Left renal pelvis (tissue), 4 donors: ENCODE data around the gene MYOT. TPM values are rescaled to one million over a fixed set of nuclear protein-coding genes. Genes with fewer than 3 reads are reported as not detected.
"Not testable (repeated sequence)": the region's sequence is repeated elsewhere in the genome, so short reads cannot be mapped to it uniquely, and the experiment has no call there.

Experiments
- DNase-seq, 4 donors: peaks; one replicate each; pipeline ENCODE4 v3.0.0-alpha.2; 2013; ENCODE audit warnings: low read depth in 4 of 4, low spot score in 3 of 4
- polyA plus RNA-seq, 4 donors: library from polyadenylated mRNA; unstranded; fragments of 120-200 nt; gene quantifications; one replicate each; pipeline ENCODE4 v1.2.1, GENCODE V29; 2013; ENCODE audit not compliant: insufficient read length in 4 of 4

MYOT gene
- polyA plus RNA-seq, 4 donors, result 1.3 to 2.2 (median 1.4) TPM

DNA sequence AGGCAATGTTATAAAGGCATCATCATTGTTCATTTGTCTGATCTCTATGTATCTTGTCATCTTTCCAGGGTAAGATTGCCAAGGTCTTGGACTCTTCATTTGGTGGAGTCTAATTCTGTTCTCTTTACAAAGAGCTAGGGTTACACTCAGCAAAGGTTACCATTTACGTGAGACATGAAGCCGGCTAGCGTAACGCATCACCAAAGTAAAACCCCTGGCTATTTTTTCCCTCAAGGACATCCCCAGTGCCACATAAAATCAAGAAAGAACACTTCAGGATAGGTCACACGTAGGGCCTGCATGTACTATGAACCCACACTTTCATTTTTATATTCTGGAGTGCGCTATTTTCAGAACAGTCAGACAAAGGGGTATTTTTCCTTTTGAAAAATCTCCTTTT is 20.0 kb upstream of the MYOT start:
- DNase-seq, result no peak

DNA sequence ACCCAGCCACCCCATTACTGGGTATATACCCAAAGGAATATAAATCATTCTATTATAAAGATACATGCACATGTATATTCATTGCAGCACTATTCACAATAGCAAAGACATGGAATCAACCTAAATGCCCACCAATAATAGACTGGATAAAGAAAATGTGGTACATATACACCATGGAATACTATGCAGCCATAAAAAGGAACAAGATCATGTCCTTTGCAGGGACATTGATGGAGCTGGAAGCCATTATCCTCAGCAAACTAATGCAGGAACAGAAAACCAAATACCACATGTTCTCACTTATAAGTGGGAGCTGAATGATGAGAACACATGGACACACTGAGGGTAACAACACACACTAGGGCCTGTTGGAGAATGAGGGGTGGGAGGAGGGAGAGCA is 14.5 kb upstream of the MYOT start:
- not testable (repeated sequence) for DNase-seq

DNA sequence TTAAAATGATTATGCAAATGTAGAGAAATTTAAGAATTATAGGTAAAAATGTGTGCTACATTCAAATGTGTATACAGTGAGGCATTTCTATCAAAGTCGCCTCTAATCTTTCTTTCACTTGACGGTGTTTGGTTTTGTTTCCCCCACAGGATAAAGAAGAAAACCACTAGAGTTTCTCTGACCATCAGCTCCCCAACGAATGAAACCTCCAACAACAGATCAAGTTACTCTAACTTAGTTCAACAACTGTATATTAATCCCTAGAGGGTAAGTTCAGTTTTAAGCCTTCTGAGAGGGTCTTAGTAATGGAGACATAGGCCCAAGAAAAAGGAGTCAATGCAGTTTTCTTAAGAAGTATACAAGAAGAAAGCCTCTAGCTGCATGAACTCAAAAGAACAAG is 11.5 kb upstream of the MYOT start:
- no peak for DNase-seq

DNA sequence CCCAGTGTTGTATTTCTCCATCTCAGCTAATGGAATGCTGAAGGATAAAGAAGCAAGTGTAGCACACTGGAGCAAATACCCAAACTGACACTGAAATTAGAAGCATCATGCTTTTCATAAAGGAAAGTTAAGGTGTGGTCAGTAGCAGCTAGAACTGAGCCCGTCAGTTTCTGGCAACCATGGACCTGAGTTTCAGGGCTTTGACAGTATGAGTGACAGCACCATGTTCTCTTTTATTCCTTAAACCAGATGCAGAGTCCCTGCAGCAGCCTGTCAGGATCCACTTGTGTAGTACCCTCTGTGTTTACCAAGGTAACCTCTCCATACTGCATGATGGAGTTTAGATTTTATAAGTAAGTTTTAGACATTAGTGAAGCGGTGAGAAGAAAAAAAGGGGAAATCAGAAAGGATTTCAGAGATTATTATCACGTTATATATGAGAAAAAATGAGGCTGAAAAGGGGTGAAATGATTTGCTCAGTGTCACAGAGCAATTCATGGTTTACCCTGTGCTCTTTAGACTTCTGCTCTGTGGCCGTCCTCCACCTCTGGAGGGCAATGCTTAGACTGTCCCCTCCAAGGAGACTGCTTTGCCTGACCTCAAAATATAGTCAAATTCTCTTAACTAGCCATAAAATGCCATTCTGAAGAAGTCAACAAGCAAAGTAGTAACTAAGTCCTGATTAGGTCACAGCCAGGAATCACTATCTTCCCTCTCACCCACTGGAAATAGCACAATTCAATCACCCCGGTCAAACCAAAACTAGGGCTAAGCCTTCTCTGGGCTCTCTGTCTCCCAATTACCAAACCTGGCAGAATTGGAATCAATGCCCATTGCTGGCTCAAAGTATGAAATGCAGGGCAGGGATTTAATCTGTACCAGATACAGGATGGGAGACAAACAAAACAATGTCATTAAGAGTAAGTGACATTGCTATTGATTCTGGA is 10.5 kb upstream of the MYOT start:
- no peak for DNase-seq

DNA sequence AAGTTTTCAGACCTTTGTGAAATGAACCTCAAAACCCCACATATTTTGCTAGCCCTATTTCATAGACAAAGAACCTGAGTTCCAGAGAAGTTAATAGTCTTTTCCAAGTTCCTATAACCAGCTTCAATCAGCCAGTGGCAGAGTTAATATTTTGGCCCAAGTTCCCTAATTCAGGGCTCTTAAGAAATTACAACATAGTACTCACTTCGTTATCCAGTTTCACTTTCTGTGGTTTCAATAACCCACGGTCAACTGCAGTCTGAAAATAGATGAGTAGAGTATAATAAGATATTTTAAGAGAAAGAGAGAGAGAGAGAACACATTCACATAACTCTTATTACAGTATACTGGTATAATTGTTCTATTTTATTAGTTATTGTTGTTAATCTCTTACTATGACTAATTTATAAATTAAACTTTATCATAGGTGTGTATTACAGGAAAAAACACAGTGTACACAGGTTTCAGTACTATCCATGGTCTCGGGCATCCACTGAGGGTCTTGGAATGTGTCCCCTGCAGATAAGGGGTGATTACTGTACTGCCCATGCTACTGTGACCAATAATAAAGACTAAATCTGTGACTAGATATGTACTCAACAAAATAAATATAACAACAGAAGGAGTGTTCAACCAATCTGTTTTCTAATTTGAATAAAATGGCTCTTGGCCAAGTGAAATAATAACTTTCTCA is 9.3 kb upstream of the MYOT start:
- no peak for DNase-seq

DNA sequence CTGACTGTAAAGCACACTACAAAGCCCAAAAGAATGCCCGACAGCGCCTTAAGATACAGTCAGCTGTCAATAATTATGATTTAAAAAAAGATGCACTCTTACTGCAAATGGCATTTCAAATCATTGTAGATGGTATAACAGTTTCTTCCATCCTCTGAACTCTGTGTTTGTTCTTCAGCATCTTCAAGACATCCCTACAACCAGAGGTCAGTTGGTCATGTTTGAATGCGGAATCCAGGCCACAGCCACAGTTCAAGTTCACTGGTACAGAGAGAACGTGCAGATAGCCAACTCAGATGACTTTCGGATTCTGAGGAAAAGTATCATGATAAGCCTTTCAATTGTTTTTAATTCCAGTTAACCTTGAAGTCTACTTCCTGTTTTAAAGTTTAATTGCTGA is 8.7 kb upstream of the MYOT start:
- DNase-seq, result no peak

DNA sequence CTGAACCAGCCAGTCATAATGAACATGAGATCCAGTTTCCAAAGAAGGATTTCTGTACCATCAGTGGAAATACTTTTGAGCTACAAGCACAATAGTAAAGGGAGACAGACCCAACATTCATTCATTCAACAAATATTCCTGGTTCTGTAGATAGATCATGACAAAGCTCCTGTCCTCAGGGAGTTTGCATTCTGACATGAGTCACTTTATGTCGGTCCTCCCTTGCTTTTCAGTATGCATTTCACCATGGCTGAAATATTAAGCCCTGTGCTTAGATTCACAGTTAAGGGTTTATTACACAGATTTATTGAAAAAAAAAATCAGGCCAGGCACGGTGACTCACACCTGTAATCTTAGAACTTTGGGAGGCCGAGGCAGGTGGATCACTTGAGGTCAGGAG is 5.4 kb upstream of the MYOT start:
- DNase-seq, result no peak

DNA sequence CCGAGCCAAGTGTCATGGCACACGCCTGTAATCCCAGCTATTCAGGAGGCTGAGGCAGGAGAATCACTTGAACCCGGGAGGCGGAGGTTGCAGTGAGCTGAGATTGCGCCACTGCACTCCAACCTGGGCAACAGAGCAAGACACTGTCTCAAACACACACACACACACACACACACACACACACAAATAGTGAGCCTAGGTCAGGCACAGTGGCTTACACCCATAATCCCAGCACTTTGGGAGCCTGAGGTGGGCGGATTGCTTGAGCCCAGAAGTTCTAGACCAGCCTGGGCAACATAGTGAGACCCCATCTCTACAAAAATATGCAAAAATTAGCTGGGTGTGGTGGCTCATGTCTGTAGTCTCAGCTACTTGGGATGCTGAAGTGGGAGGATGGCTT is 4.0 kb upstream of the MYOT start:
- DNase-seq, result not testable (repeated sequence)

DNA sequence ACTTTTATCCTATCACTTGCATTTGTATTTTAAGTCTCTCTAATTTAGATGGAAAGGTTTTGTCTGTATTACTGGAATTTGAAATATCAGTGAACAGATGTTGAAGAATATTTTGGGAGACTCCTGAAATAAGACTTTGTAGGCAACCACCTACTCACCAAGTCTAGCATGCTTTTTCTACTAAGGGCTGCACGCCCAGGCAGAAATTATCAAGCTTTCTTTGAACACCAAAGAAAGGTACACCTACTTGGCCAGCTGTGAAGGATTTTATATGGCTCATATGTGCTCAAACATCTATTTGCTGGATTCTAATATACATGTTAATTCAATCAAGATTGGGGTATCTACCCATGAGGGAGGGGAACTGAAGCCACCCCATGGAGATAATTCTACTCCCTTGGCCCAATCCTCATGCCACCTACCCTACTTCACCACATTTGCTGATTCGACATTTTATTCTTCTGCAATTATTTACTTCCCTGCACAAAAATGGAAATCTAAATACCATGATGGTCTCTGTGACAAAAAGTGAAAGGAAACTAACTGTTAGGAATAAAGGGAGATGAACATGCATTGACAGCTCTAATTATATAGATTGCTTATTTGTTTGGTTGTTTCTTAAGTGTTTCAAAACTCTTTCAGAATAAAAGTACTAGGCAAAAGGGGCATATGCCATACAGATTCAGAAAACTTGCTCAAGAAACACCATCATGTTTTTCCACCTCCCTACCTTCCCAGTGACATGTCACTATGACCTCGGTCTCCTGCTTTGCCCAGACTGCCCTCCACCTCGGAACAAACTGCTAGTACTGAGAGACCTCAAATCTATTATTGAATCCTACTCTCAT is 895 bp upstream of the MYOT start:
- DNase-seq, result no peak

DNA sequence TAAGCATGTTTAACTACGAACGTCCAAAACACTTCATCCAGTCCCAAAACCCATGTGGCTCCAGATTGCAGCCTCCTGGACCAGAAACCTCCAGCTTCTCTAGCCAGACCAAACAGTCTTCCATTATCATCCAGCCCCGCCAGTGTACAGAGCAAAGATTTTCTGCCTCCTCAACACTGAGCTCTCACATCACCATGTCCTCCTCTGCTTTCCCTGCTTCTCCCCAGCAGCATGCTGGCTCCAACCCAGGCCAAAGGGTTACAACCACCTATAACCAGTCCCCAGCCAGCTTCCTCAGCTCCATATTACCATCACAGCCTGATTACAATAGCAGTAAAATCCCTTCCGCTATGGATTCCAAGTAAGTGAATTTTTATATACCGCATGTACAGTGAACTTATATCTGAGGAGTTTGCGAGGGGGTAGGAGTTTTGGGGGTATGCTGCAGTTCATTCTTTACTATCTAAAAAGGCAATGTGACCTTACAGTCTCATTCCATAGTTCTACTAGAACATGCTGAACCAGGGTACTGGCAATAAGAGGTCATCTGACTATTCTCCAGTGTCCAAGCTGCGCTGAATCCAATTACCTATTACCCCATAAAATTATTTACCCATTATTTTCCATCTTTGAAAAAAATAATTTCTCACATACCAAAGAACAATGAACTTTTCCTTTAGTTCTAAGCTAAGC is 3.1 kb downstream of the MYOT start:
- DNase-seq, result no peak

DNA sequence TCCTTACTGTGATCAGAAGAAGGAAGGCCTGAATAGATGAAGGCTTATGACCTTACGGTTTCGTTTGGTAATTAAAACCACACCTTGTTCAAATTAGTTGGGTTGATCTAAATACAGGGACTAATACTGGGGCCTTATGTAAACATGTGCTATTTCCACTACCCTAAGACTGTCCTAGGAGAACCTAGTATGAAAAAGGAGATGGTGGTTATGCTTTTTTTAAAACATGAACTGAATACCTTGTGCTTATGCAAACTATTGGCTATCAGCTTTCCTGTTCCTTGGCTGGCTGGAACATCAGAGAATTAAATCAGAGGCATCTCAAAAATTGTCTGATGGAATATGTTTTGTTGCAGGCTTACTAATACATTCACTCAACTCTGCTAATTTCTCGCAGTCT is 3.9 kb downstream of the MYOT start:
- DNase-seq, result no peak

DNA sequence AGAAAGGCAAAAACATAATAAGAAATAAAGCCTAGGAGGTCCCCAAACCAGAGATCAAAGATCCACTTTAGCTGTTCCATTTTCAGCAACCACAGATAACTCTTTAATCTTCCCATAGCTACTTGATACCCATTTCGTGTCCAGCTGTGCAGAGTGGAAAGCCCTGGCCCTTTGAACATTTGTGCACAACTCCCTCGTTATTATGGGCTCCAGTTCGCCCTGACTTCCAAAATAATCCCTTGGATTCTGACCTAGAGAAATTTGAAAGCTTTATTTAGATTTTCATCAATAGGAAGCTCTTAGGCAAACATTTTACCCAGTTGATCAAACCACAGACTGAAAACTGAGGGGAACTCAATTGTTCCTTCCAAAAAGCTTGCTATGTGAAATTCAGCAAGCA is 4.8 kb downstream of the MYOT start:
- no peak for DNase-seq

DNA sequence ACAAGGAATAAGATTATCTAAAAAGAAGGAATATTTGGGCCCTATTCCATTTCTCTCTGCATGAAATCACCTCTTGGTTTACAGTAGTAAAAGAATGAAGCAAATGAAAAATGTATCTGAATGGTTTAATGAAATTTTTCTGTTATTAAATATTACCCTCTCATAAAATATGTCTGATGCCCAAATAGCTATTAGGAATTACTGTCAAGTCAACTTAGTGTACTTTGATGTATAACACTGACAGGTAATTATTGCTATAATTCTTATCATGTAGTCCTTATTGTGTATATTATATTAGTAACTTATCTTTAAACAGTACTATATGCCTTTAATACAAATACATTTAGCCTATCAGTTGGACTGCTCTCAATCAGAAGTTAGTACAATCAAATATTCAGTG is 8.4 kb downstream of the MYOT start:
- DNase-seq, result no peak

DNA sequence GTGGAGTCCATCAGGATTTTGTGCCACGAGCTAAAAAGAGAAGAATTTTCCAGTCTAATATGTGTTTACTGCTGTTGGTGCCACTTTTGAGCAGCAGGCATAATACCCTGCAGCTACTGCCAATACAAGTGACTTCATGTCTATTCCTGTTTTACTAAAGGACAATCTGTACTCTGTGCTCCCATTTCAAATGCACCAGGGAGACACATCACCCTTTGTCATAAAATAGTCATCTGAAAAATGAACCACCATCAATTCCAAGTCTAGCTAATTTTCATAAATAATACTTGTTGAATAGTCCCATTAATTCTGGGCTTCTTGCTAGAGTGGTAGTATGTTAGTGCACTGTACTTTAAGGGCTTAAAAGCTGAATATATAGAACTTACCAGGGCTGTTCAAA is 12.7 kb downstream of the MYOT start:
- DNase-seq, result no peak

DNA sequence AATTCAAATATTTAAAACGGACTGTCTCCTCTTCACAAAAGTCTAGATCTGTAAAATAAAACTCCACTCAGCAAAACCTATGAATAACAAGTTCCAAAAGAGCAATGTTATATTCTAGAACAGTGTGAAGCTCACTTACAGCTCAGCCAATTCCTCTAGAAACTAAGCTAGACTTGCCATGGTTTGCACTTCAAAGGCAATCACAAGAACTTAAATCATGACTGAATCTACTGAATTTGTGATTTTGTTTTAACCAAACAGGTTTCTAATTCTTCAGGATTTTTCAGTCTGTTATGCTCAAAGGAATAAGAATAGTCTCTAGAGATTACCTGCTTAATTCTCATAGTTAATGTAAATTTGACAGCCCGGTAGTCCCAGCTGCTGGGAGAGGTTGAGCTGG is 20.2 kb downstream of the MYOT start:
- no peak for DNase-seq

DNA sequence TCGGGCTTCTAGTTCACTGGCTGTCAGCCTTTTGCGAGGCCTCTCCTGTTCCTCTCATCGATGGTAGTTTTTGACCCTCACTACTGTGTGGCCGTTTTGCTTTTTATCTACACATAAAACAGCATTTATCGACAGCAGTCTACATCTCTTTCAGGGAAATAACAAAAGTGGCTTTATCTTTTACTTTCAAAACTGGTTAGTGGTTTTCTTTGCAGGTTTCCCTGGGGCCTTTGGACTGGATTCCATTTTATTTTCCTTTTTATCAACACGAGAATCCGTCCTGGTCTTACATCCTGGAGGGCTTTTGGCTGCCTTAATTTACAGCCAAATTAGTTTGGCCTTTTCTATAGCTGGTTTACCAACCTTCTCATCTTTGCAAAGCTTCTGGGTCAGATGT is 20.8 kb downstream of the MYOT start:
- DNase-seq, result no peak

DNA sequence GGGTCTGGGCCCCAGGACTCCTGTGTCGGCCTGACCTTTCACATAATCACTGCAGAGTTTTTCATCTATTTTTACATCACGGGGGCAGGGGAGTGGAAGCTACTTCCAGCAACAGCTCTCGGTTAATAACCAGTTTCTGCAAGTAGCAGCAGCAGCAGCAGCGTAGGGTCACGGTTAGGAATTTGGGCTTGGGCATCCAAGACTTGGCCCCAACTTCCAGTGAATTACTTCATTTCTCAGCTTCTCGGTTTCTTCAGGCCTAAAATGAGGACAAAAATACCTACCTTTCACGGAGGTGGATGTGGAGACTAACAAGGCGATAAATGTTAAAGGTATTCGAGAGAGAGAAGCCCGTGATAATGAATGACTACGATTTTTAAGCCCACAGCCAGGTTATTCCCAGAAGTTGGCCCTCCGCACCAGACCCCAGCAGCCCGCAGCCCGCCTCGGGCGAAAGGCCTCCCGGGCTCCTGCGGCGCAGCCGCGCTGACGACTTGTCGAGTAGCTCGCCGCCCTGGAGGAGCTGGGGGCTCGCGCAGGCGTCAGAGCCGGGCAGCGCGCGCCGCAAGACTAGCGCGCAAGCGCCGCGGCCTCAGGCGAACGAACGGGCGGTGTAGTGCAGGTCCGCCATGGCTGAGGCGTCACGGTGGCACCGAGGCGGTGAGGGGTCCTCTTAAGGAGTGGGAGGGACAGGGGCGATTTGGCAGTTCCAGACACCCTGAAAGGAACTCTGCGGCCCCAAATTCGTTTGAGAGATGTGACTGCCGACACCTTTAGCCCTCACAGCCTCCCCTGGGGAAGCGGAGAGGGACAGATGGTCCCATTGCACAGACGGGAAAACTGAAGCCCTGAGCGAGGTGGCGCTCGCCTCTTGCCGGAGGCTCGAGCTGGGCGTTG is 21.5 kb downstream of the MYOT start, which contains the start of gene PKD2L2:
Gene PKD2L2 (plus strand): TSS at position 595 of the 897 bp plus-strand sequence. CDS start 35 bp downstream, at position 630.
- DNase-seq, result peak; percentile 70 to 78 (median 74)

DNA sequence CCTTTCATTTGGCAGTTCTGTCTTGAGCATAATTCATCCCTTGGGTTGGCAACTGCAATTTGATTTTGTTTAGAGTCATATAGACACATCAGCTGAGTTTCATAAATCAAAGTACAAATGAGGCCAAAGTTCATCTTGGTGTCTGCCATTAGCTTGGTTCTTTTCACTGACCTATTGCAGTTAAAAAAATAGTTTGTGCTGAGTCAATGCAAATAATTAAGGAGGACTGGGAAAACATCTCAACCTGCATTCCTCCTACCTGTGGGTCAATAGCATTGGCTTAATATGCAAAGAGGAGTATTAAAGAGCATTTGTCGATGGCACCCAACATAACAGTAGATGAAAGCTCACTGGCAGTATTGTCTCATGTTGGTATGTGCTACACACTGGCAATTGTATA is 23.2 kb downstream of the MYOT start:
- DNase-seq, result no peak

DNA sequence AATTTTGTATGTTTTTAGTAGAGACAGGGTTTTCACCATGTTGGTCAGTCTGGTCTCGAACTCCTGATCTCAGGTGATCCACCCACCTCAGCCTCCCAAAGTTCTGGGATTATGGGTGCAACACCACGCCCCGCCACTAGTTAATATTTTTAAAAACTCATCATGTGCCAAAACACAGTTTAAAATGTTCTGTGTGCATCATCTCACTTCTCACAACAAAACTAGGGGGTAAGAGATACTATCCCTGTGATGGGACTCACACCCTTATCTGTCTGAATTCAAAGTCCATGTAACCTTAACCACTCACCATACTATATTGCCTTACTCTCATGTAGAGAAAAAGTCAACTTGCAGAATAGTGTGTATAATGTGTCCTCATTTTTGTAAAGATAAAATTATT is 24.2 kb downstream of the MYOT start:
- DNase-seq, result no peak
